Measurements from ENCODE around the gene VMAC.
"Not testable (repeated sequence)": the region's sequence is repeated elsewhere in the genome, so short reads cannot be mapped to it uniquely, and the experiment has no call there.

Gene VMAC

GRCh38 chr19:5904352-5905113 is at the start of gene VMAC:
VMAC (plus strand) TSS chr19:5904872; CDS start chr19:5904891, 19 bp downstream.
- peak; percentile 98 for DNase-seq

GRCh38 chr19:5855151-5855550 is 49.5 kb upstream of the VMAC start:
- DNase-seq, result not testable (repeated sequence)

GRCh38 chr19:5857203-5858081 is 47.2 kb upstream of the VMAC start:
- no peak for DNase-seq

- no peak for DNase-seq
Measured at GRCh38 chr19:5863030-5863665, 41.5 kb upstream of the VMAC start.

- no peak for DNase-seq
Measured at GRCh38 chr19:5864013-5864720, 40.5 kb upstream of the VMAC start.

GRCh38 chr19:5864725-5865486 is 39.8 kb upstream of the VMAC start:
- no peak for DNase-seq

- DNase-seq, result no peak
Measured at GRCh38 chr19:5865772-5866171, 38.9 kb upstream of the VMAC start.

GRCh38 chr19:5867201-5868136 is 37.2 kb upstream of the VMAC start:
- no peak for DNase-seq

- DNase-seq, result no peak
Measured at GRCh38 chr19:5870986-5871394, 33.7 kb upstream of the VMAC start.

- DNase-seq, result no peak
Measured at GRCh38 chr19:5873617-5874199, 31.0 kb upstream of the VMAC start.

- not testable (repeated sequence) for DNase-seq
Measured at GRCh38 chr19:5874496-5874895, 30.2 kb upstream of the VMAC start.

- no peak for DNase-seq
Measured at GRCh38 chr19:5877427-5877826, 27.2 kb upstream of the VMAC start.

- DNase-seq, result no peak
Measured at GRCh38 chr19:5877882-5878281, 26.8 kb upstream of the VMAC start.

- no peak for DNase-seq
Measured at GRCh38 chr19:5880196-5880595, 24.5 kb upstream of the VMAC start.

- DNase-seq, result peak; percentile 13
Measured at GRCh38 chr19:5880604-5881078, 24.0 kb upstream of the VMAC start.

- DNase-seq, result no peak
Measured at GRCh38 chr19:5881543-5882299, 23.0 kb upstream of the VMAC start.

GRCh38 chr19:5882421-5882968 is 22.2 kb upstream of the VMAC start:
- no peak for DNase-seq

- not testable (repeated sequence) for DNase-seq
Measured at GRCh38 chr19:5883157-5883873, 21.4 kb upstream of the VMAC start.
